OCI-LY1 (cell line): ENCODE results near the gene ARL13A.
"Not testable (repeated sequence)": the region's sequence is repeated elsewhere in the genome, so short reads cannot be mapped to it uniquely, and the experiment has no call there.

Experiments used
- H2AFZ ChIP-seq: fragments of 200-600 bp; sonication (generic), shearing (Covaris generic); 2 replicates; pipeline ENCODE4 v1.6.0; 2014; ENCODE audit warnings: antibody characterized with exemption, mild to moderate bottlenecking, low read length
- H3F3A ChIP-seq: fragments of 200-600 bp; sonication (generic), shearing (Covaris generic); 2 replicates; pipeline ENCODE4 v1.6.0; 2014; ENCODE audit warnings: mild to moderate bottlenecking, antibody characterized with exemption, low read length, moderate library complexity; ENCODE audit not compliant: insufficient read depth
- H3K27ac ChIP-seq: fragments of 200-600 bp; sonication (generic); 2 replicates; pipeline ENCODE4 v1.5.1; 2014; ENCODE audit warnings: low read length, mixed run types, mild to moderate bottlenecking, low read depth; ENCODE audit not compliant: poor library complexity, severe bottlenecking
- H3K27me3 ChIP-seq: fragments of 200-600 bp; sonication (generic); 2 replicates; pipeline ENCODE4 v1.6.0; 2014; ENCODE audit warnings: antibody characterized with exemption, mild to moderate bottlenecking, low read length, moderate library complexity; ENCODE audit not compliant: insufficient read depth
- H3K36me3 ChIP-seq: fragments of 200-600 bp; sonication (generic); 2 replicates; pipeline ENCODE4 v1.6.1; 2014; ENCODE audit warnings: mild to moderate bottlenecking, antibody characterized with exemption, low read length, moderate library complexity, mixed read lengths; ENCODE audit not compliant: insufficient read depth
- H3K4me1 ChIP-seq: fragments of 200-600 bp; sonication (generic); 2 replicates; pipeline ENCODE4 v1.5.1; 2014; ENCODE audit warnings: mild to moderate bottlenecking, low read length, moderate library complexity; ENCODE audit not compliant: insufficient read depth, severe bottlenecking
- H3K4me2 ChIP-seq: fragments of 200-600 bp; sonication (generic), shearing (Covaris generic); 2 replicates; pipeline ENCODE4 v1.6.1; 2014; ENCODE audit warnings: low read length
- H3K4me3 ChIP-seq: fragments of 200-600 bp; sonication (generic); 2 replicates; pipeline ENCODE4 v1.5.1; 2014; ENCODE audit warnings: low read length, low read depth, mild to moderate bottlenecking, mixed read lengths; ENCODE audit not compliant: poor library complexity, severe bottlenecking
- H3K79me2 ChIP-seq: fragments of 200-600 bp; shearing (Covaris generic); 2 replicates; pipeline ENCODE4 v1.6.1; 2016; ENCODE audit warnings: mixed run types, low read length, mixed read lengths; ENCODE audit not compliant: insufficient read depth
- H3K9ac ChIP-seq: fragments of 200-600 bp; sonication (generic), shearing (Covaris generic); 2 replicates; pipeline ENCODE4 v1.6.1; 2014; ENCODE audit warnings: mild to moderate bottlenecking, low read length, mixed read lengths
- H3K9me2 ChIP-seq: fragments of 200-600 bp; sonication (generic), shearing (Covaris generic); 2 replicates; pipeline ENCODE4 v1.6.1; 2014; ENCODE audit warnings: low read depth, mild to moderate bottlenecking, low read length, mixed read lengths
- H3K9me3 ChIP-seq: fragments of 200-600 bp; shearing (Covaris generic); 2 replicates; pipeline ENCODE4 v1.6.1; 2014; ENCODE audit warnings: low read length, mixed read lengths
- H4K20me1 ChIP-seq: fragments of 200-600 bp; sonication (generic), shearing (Covaris generic); 2 replicates; pipeline ENCODE4 v1.6.0; 2016; ENCODE audit warnings: mild to moderate bottlenecking, low read length; ENCODE audit not compliant: insufficient read depth
- CTCF ChIP-seq: fragments of 200-600 bp; sonication (generic), shearing (Covaris generic); IDR thresholded peaks from 2 replicates; pipeline ENCODE4 v1.5.1; 2017; ENCODE audit warnings: mild to moderate bottlenecking, antibody characterized with exemption, low read length, moderate library complexity, mixed read lengths
- EZH2 ChIP-seq: fragments of 200-600 bp; sonication (generic), shearing (Covaris generic); IDR thresholded peaks from 2 replicates; pipeline ENCODE4 v1.8.0; 2017; ENCODE audit warnings: borderline replicate concordance, mixed run types, mild to moderate bottlenecking, antibody characterized with exemption, low read length, moderate library complexity, mixed read lengths

Gene ARL13A

GRCh38 chrX:100995469-100995868 is 26.0 kb downstream of the ARL13A start:
- Histone ChIP-seq H3K4me2 (no peak overlapping the region), H3K4me3 (no peak overlapping the region), H2AFZ (no peak overlapping the region), H3F3A (no peaks in the 10 kb centered on the region), H3K9me2 (no peaks in the 10 kb centered on the region), H3K79me2 (no peaks in the 10 kb centered on the region), H3K27me3 (no peaks in the 10 kb centered on the region), H3K9me3 (no peaks in the 10 kb centered on the region), H3K4me1 (no peaks in the 10 kb centered on the region), H3K9ac (no peak overlapping the region), H4K20me1 (no peaks in the 10 kb centered on the region), H3K36me3 (0 out of 2 replicates have a peak, but pooled peaks cover 3% of the 10 kb centered on the region), H3K27ac (no peak overlapping the region)
- TF ChIP-seq EZH2 = no peak
- TF ChIP-seq CTCF = no peak

GRCh38 chrX:100999451-100999850 is 29.9 kb downstream of the ARL13A start:
- Histone ChIP-seq H3K79me2 (no peaks in the 10 kb centered on the region), H3K27me3 (no peaks in the 10 kb centered on the region)

GRCh38 chrX:101009090-101009489 is 39.6 kb downstream of the ARL13A start:
- H3K4me3 ChIP-seq = no peak overlapping the region
- no peak overlapping the region for H3K27ac ChIP-seq
- TF ChIP-seq EZH2 (no peak), CTCF (no peak)
- H3K79me2 ChIP-seq = no peaks in the 10 kb centered on the region
- H4K20me1 ChIP-seq = no peaks in the 10 kb centered on the region
- no peaks in the 10 kb centered on the region for H3K4me1 ChIP-seq
- no peaks in the 10 kb centered on the region for H3K9me3 ChIP-seq
- no peak overlapping the region for H3K9ac ChIP-seq
- H3K9me2 ChIP-seq = no peaks in the 10 kb centered on the region
- H3F3A ChIP-seq = no peaks in the 10 kb centered on the region
- no peaks in the 10 kb centered on the region for H3K27me3 ChIP-seq
- peaks cover 49% of the 10 kb centered on the region for H3K36me3 ChIP-seq
- H3K4me2 ChIP-seq = no peak overlapping the region
- H2AFZ ChIP-seq = no peak overlapping the region

More at GRCh38 chrX:100999451-100999850, 29.9 kb downstream of the ARL13A start:
- Histone ChIP-seq H3K9me3 (no peaks in the 10 kb centered on the region), H3K9me2 (no peaks in the 10 kb centered on the region), H3K9ac (no peak overlapping the region), H3K4me3 (no peak overlapping the region), H3K4me1 (no peaks in the 10 kb centered on the region), H3K4me2 (no peak overlapping the region), H3K27ac (no peak overlapping the region), H4K20me1 (no peaks in the 10 kb centered on the region), H3F3A (no peaks in the 10 kb centered on the region), H3K36me3 (0 out of 2 replicates have a peak, but pooled peaks cover 3% of the 10 kb centered on the region), H2AFZ (no peak overlapping the region)
- TF ChIP-seq CTCF (no peak), EZH2 (no peak)

GRCh38 chrX:101012031-101012430 is 42.5 kb downstream of the ARL13A start:
- H3K4me3 ChIP-seq, H2AFZ ChIP-seq, H4K20me1 ChIP-seq, H3K9me2 ChIP-seq, H3K27me3 ChIP-seq, H3K9ac ChIP-seq, H3K27ac ChIP-seq, H3K4me1 ChIP-seq, H3K9me3 ChIP-seq, H3K79me2 ChIP-seq, H3K4me2 ChIP-seq, H3F3A ChIP-seq: not testable (repeated sequence)
- H3K36me3 ChIP-seq = peaks cover 66% of the 10 kb centered on the region
